ENCODE results near the gene MBIP. TPM values are rescaled to one million over a fixed set of nuclear protein-coding genes. Genes with fewer than 3 reads are reported as not detected.

Gene MBIP
- total RNA-seq, 1 donor from 2014 or later = 21.9 TPM

DNA sequence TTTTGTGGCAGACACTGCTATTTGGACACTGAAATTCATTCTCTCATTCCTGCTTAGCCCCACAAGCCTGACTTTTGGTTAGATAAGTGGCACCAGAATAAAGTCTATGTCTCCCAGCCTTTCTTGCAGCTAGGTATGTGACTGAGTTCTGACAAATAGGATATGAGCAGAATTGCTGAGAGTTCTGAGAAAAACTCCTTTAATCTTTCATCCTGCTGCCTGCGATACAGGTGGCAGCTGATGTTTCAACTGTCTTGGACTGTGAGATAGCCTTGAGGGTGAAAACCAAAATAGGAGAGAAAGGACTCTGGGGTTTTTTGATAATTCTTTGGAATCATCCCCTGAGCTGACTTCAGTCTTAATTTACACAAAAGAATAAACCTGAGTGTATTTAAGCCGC is 55.8 kb downstream of the MBIP start:
- Mint-ChIP-seq H3K4me1 (ENCODE audit: low read depth) (no peaks in the 10 kb centered on the region), H3K4me3 (ENCODE audit: unreplicated experiment) (no peak overlapping the region), H3K27me3 (ENCODE audit: low read depth) (peaks cover 27% of the 10 kb centered on the region), H3K36me3 (ENCODE audit: low read depth) (no peaks in the 10 kb centered on the region), H3K27ac (ENCODE audit: unreplicated experiment) (no peak overlapping the region), H3K9me3 (ENCODE audit: low read depth) (no peaks in the 10 kb centered on the region)
- no peak for DNase-seq (ENCODE audit: low spot score)
- TF ChIP-seq CTCF (IDR thresholded peaks at IDR 0.05) = no peak

- no peak for TF ChIP-seq CTCF (IDR thresholded peaks at IDR 0.05)
- H3K36me3 Mint-ChIP-seq (ENCODE audit: low read depth) = no peaks in the 10 kb centered on the region
- H3K4me1 Mint-ChIP-seq (ENCODE audit: low read depth) = no peaks in the 10 kb centered on the region
- H3K4me3 Mint-ChIP-seq (ENCODE audit: unreplicated experiment) = no peak overlapping the region
- no peaks in the 10 kb centered on the region for H3K9me3 Mint-ChIP-seq (ENCODE audit: low read depth)
- H3K27me3 Mint-ChIP-seq (ENCODE audit: low read depth) = peaks cover 23% of the 10 kb centered on the region
- no peak for DNase-seq (ENCODE audit: low spot score)
- H3K27ac Mint-ChIP-seq (ENCODE audit: unreplicated experiment) = no peak overlapping the region
These were observed 56.3 kb downstream of the MBIP start for GRCh38 chr14:36264107-36264506.

DNA sequence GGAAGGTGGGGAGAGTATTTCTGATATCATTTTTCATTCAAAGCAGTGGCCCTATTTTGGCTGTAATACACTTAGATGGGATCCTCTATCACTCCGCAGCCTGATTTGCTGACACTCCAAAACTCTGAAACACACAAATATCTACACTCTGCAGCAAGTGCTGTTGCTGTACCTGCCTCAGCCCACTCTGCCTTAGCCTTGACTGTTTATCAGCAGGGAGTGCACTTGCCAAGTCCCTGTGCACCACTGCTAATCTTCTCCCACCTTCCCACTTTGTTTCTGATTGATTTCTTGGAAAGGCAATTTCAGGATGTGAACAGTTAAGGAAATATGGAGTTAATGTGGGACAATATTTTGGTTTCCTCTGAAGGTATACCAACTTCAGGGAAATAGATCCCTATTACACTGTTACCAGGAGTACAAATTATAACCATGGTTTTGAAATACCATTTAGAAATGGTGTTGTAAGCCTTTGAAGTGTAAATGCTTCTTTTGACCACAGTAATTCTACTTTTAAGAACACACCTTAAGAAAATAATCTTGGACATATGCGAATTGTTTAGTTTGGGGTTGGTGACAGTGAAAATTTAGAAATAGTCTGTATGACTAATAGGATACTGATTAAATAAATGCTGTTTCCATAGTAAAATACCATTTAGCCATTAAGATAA is 59.3 kb downstream of the MBIP start:
- H3K36me3 Mint-ChIP-seq (ENCODE audit: low read depth) = no peaks in the 10 kb centered on the region
- DNase-seq (ENCODE audit: low spot score) = no peak
- no peaks in the 10 kb centered on the region for H3K4me1 Mint-ChIP-seq (ENCODE audit: low read depth)
- peaks cover 27% of the 10 kb centered on the region for H3K27me3 Mint-ChIP-seq (ENCODE audit: low read depth)
- H3K4me3 Mint-ChIP-seq (ENCODE audit: unreplicated experiment) = no peak overlapping the region
- no peak for TF ChIP-seq CTCF (IDR thresholded peaks at IDR 0.05)
- H3K9me3 Mint-ChIP-seq (ENCODE audit: low read depth) = no peaks in the 10 kb centered on the region
- H3K27ac Mint-ChIP-seq (ENCODE audit: unreplicated experiment) = no peak overlapping the region

GRCh38 chr14:36258241-36258640 is 62.2 kb downstream of the MBIP start:
- no peak for TF ChIP-seq CTCF (IDR thresholded peaks at IDR 0.05)
- H3K4me3 Mint-ChIP-seq (ENCODE audit: unreplicated experiment) = no peak overlapping the region
- no peak overlapping the region for H3K27ac Mint-ChIP-seq (ENCODE audit: unreplicated experiment)
- H3K4me1 Mint-ChIP-seq (ENCODE audit: low read depth) = no peaks in the 10 kb centered on the region
- peaks cover 20% of the 10 kb centered on the region for H3K27me3 Mint-ChIP-seq (ENCODE audit: low read depth)
- no peaks in the 10 kb centered on the region for H3K9me3 Mint-ChIP-seq (ENCODE audit: low read depth)
- no peaks in the 10 kb centered on the region for H3K36me3 Mint-ChIP-seq (ENCODE audit: low read depth)
- no peak for DNase-seq (ENCODE audit: low spot score)

DNA sequence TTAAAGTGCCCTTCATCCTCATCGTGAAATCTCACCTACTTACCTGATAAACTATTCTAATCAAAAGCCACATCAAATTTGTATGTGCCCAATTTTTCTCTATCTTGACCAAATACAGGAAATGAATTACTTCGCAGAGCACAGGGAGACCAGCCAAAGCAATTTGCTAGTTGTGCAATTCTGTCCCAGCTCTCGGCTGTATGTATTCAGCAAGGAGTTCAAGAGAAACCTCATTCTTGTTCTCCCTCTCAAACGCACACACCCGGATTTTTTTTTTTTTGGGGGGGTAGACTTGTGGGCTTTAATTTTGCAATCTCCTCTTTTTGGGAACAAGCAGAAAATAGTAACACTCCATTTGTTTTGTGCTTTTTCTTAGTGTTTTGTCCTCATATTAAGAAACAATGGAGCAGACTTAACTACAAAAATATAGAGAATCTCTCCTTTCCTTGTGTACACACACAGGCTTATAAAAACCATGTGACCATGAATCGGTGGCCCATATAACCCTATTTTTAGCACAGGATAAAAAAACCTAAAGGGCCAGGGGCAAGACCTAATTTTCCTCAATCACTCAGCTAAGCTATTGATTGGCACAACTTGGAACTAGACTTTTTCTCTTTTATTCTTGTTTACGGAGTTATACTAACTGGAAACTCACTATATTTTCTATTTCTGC is 64.2 kb downstream of the MBIP start:
- H3K27me3 Mint-ChIP-seq (ENCODE audit: low read depth) = peaks cover 23% of the 10 kb centered on the region

More for the DNA sequence above, 64.2 kb downstream of the MBIP start:
- no peak overlapping the region for H3K4me3 Mint-ChIP-seq (ENCODE audit: unreplicated experiment)
- H3K9me3 Mint-ChIP-seq (ENCODE audit: low read depth) = no peaks in the 10 kb centered on the region
- H3K27ac Mint-ChIP-seq (ENCODE audit: unreplicated experiment) = no peak overlapping the region
- TF ChIP-seq CTCF (IDR thresholded peaks at IDR 0.05) = no peak
- H3K4me1 Mint-ChIP-seq (ENCODE audit: low read depth) = no peaks in the 10 kb centered on the region
- no peaks in the 10 kb centered on the region for H3K36me3 Mint-ChIP-seq (ENCODE audit: low read depth)
- DNase-seq (ENCODE audit: low spot score) = no peak
